ENCODE data around the gene ZYX.
A peak's percentile ranks its signal among the peaks of the same experiment; 100 is the strongest.

Gene ZYX

GRCh38 chr7:143359771-143360353, 21.3 kb upstream of the ZYX start:
- no peaks in the 10 kb centered on the region for H3K79me2 ChIP-seq (ENCODE audit: insufficient read depth, low read length)
- H3K4me2 ChIP-seq (ENCODE audit: low read depth, low read length, poor library complexity, severe bottlenecking), result no peak overlapping the region
- no peaks in the 10 kb centered on the region for H4K20me1 ChIP-seq (ENCODE audit: low read depth, low read length)
- no peak overlapping the region for H3K27ac ChIP-seq (ENCODE audit: low read depth, low read length)
- H3K9me2 ChIP-seq (replicated peaks; ENCODE audit: insufficient read depth, low read length), result no peaks in the 10 kb centered on the region
- no peaks in the 10 kb centered on the region for H3K36me3 ChIP-seq (ENCODE audit: low read length)
- no peaks in the 10 kb centered on the region for H3K9me3 ChIP-seq (ENCODE audit: insufficient read depth, low read length)
- TF ChIP-seq CTCF (IDR thresholded peaks at IDR 0.05; ENCODE audit: insufficient read depth, low read length, poor library complexity, severe bottlenecking) (no peak), EZH2phosphoT487 (conservative IDR thresholded peaks at IDR 0.05; ENCODE audit: low read length) (no peak)
- H3F3A ChIP-seq (ENCODE audit: insufficient read depth), result no peaks in the 10 kb centered on the region
- no peaks in the 10 kb centered on the region for H3K27me3 ChIP-seq (ENCODE audit: low read length)
- H3K4me3 ChIP-seq (ENCODE audit: insufficient read depth, low read length, poor library complexity, severe bottlenecking), result no peak overlapping the region
- H2AFZ ChIP-seq (ENCODE audit: low read depth, low read length, severe bottlenecking), result no peak overlapping the region
- no peak overlapping the region for H3K9ac ChIP-seq (ENCODE audit: low read length)

GRCh38 chr7:143360788-143361551, 20.2 kb upstream of the ZYX start:
- Histone ChIP-seq H3K36me3 (ENCODE audit: low read length) (no peaks in the 10 kb centered on the region), H3K27ac (ENCODE audit: low read depth, low read length) (no peak overlapping the region), H4K20me1 (ENCODE audit: low read depth, low read length) (no peaks in the 10 kb centered on the region), H3K27me3 (ENCODE audit: low read length) (no peaks in the 10 kb centered on the region), H3K9me2 (replicated peaks; ENCODE audit: insufficient read depth, low read length) (no peaks in the 10 kb centered on the region), H3K79me2 (ENCODE audit: insufficient read depth, low read length) (no peaks in the 10 kb centered on the region), H3K4me2 (ENCODE audit: low read depth, low read length, poor library complexity, severe bottlenecking) (no peak overlapping the region), H3K9ac (ENCODE audit: low read length) (no peak overlapping the region), H2AFZ (ENCODE audit: low read depth, low read length, severe bottlenecking) (no peak overlapping the region), H3F3A (ENCODE audit: insufficient read depth) (no peaks in the 10 kb centered on the region), H3K4me3 (ENCODE audit: insufficient read depth, low read length, poor library complexity, severe bottlenecking) (no peak overlapping the region), H3K9me3 (ENCODE audit: insufficient read depth, low read length) (no peaks in the 10 kb centered on the region)
- TF ChIP-seq CTCF (IDR thresholded peaks at IDR 0.05; ENCODE audit: insufficient read depth, low read length, poor library complexity, severe bottlenecking), result no peak

- Histone ChIP-seq H2AFZ (ENCODE audit: low read depth, low read length, severe bottlenecking) (no peak overlapping the region), H3K27ac (ENCODE audit: low read depth, low read length) (no peak overlapping the region), H3F3A (ENCODE audit: insufficient read depth) (no peaks in the 10 kb centered on the region), H3K79me2 (ENCODE audit: insufficient read depth, low read length) (no peaks in the 10 kb centered on the region), H3K9me2 (replicated peaks; ENCODE audit: insufficient read depth, low read length) (no peaks in the 10 kb centered on the region), H3K4me3 (ENCODE audit: insufficient read depth, low read length, poor library complexity, severe bottlenecking) (no peak overlapping the region), H3K36me3 (ENCODE audit: low read length) (no peaks in the 10 kb centered on the region), H3K27me3 (ENCODE audit: low read length) (no peaks in the 10 kb centered on the region), H3K9me3 (ENCODE audit: insufficient read depth, low read length) (no peaks in the 10 kb centered on the region), H3K4me2 (ENCODE audit: low read depth, low read length, poor library complexity, severe bottlenecking) (peak overlapping the region; percentile 15), H3K9ac (ENCODE audit: low read length) (no peak overlapping the region), H4K20me1 (ENCODE audit: low read depth, low read length) (no peaks in the 10 kb centered on the region)
- TF ChIP-seq EZH2phosphoT487 (conservative IDR thresholded peaks at IDR 0.05; ENCODE audit: low read length) (no peak), CTCF (IDR thresholded peaks at IDR 0.05; ENCODE audit: insufficient read depth, low read length, poor library complexity, severe bottlenecking) (no peak)
Measured at GRCh38 chr7:143361552-143362130, 19.5 kb upstream of the ZYX start.

All from SU-DHL-6 (cell line).